HG03175 (cell line): ENCODE results near the gene PHC1.
"Not testable (repeated sequence)": the region's sequence is repeated elsewhere in the genome, so short reads cannot be mapped to it uniquely, and the experiment has no call there.

Experiments used
- ATAC-seq: cut with Tn5 transposase; IDR thresholded peaks from one replicate; pipeline ENCODE4 v1.9.1; 2021; ENCODE audit warnings: mild to moderate bottlenecking, moderate library complexity; ENCODE audit not compliant: unreplicated experiment

Gene PHC1

GRCh38 chr12:8914033-8914715 lies at the start of gene PHC1:
TSS of gene PHC1 (plus strand) at chr12:8914509. CDS start at chr12:8917678, 3,169 bp downstream.
- peak; percentile 61 for ATAC-seq

- no peak for ATAC-seq
Measured at GRCh38 chr12:8866429-8866828, 47.9 kb upstream of the PHC1 start.

- ATAC-seq: no peak
Measured at GRCh38 chr12:8867009-8867408, 47.3 kb upstream of the PHC1 start.

GRCh38 chr12:8867786-8868185 lies 46.5 kb upstream of the PHC1 start:
- no peak for ATAC-seq

GRCh38 chr12:8870586-8870985 lies 43.7 kb upstream of the PHC1 start:
- ATAC-seq: no peak

- no peak for ATAC-seq
Measured at GRCh38 chr12:8871068-8871467, 43.2 kb upstream of the PHC1 start.

GRCh38 chr12:8876887-8877286 lies 37.4 kb upstream of the PHC1 start:
- no peak for ATAC-seq

- ATAC-seq: no peak
Measured at GRCh38 chr12:8886502-8887284, 27.6 kb upstream of the PHC1 start.

GRCh38 chr12:8887285-8887715 lies 27.0 kb upstream of the PHC1 start:
- ATAC-seq: no peak

GRCh38 chr12:8890313-8891085 lies 23.8 kb upstream of the PHC1 start:
- peak; percentile 63 for ATAC-seq

- ATAC-seq: no peak
Measured at GRCh38 chr12:8891976-8892375, 22.3 kb upstream of the PHC1 start.

GRCh38 chr12:8894378-8894777 lies 19.9 kb upstream of the PHC1 start:
- ATAC-seq: no peak

- no peak for ATAC-seq
Measured at GRCh38 chr12:8894986-8895385, 19.3 kb upstream of the PHC1 start.

GRCh38 chr12:8897081-8897480 lies 17.2 kb upstream of the PHC1 start:
- ATAC-seq: no peak

GRCh38 chr12:8899830-8900229 lies 14.5 kb upstream of the PHC1 start:
- ATAC-seq: no peak

GRCh38 chr12:8902703-8903102 lies 11.6 kb upstream of the PHC1 start:
- not testable (repeated sequence) for ATAC-seq

- ATAC-seq: no peak
Measured at GRCh38 chr12:8903646-8904045, 10.7 kb upstream of the PHC1 start.

GRCh38 chr12:8904665-8905064 lies 9.6 kb upstream of the PHC1 start:
- ATAC-seq: no peak

- no peak for ATAC-seq
Measured at GRCh38 chr12:8905546-8905945, 8.8 kb upstream of the PHC1 start.

- no peak for ATAC-seq
Measured at GRCh38 chr12:8906266-8907180, 7.8 kb upstream of the PHC1 start.

GRCh38 chr12:8907513-8907912 lies 6.8 kb upstream of the PHC1 start:
- ATAC-seq: no peak
